SHP77 (cell line): Measurements from ENCODE around the gene JDP2.

Source experiments
- DNase-seq, 2 experiments: peaks; one replicate each; lab custom pipeline; 2025; lab: John Stamatoyannopoulos, UW

JDP2 gene

GRCh38 chr14:75437201-75438143, 9.7 kb downstream of the JDP2 start:
- no peak for DNase-seq

GRCh38 chr14:75438486-75439080, 10.8 kb downstream of the JDP2 start:
- DNase-seq, result no peak

GRCh38 chr14:75439989-75440388, 12.2 kb downstream of the JDP2 start:
- DNase-seq, result no peak

DNA sequence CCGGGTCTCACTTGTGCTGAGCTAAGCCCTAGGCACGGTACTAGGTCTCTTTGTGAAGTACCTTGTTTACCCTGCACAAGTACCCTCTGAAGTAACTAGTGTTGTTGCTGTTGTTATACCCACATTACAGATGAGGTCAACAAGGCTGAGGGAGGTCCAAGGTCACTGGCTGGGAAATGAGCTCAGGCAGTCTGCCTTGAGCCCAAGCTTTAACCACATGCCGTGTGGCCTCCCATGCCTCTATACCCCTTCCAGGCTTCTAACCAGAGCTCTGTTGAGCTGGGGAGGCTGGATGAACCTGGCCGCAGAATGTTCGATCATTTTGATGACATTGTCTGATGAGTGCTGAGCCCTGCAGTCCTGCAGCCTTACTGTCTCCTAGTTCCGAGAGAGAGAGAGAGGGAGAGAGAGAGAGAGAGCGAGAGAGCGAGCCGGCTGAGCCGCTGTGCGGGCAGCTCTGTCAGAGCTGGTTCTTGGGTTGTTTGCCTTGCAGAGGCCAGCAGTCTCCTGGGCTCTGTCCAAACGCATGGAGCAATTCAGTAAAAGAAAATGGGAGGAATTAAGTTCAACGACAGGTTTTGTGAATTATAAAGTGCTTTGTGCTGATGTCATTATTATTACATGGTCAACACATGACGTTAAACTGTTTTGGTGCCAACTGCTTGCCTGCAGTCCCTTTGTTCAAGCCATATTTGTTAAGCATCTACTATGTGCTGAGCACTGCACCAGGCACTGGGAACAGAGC, 13.1 kb downstream of the JDP2 start:
- DNase-seq, result no peak

- DNase-seq, result no peak
Observed at GRCh38 chr14:75441728-75442127, 13.9 kb downstream of the JDP2 start.

DNA sequence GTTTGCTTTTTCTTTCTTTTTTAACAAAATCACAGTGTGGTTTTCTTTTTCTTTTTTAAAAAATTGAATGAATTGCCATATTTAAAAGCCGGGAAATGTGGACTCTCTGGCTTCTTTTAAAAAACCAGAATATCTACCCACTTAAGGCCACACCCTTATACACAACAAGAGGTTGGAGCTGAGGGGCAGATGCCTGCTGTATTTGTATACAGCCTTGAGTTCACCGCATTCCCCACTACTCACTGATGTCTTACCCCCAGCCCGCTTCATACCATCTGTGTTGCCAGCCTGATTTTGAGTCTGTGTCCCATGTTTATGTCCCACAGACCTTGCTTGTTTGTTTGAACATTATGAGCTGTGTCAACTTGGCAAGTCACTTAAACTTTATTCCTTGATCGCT, 14.3 kb downstream of the JDP2 start:
- no peak for DNase-seq

DNA sequence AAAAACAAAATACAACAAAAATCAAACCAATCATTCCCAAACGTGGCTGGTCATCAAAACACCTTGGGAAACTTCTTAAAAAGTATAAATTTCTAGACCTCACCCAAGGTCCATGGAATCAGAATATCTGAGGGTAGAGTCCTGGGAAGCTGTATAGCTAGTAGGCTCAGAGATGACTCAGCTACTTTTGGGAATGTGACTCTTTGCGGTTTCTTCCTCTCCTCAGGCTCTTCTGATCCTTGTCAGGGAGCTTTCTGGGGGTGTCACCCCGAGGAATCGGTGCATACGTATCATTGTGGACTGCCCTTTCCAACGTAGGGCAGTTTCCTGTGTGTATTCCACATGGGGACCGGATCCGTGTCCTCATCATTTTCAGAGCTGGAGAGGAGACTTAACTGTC, 14.8 kb downstream of the JDP2 start:
- DNase-seq, result no peak

GRCh38 chr14:75443203-75443969, 15.6 kb downstream of the JDP2 start:
- DNase-seq, result no peak

- no peak for DNase-seq
Observed at GRCh38 chr14:75445236-75445635, 17.4 kb downstream of the JDP2 start.

DNA sequence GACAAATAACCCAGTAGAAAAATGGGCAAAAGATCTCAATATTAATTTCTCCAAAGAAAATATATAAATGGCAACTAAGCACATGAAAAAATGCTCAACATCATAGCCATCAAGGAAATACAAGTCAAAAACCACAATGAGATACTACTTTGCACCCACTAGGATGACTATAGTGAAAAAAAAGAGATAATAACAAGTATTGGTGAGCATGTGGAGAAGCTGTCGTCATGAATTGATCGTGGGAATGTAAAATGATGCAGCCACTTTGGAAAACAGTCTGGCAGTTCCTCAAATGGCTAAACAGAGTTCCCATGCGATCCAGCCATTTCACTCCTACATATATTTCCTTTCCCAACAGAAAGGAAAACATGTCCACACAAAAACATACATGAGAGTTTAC, 18.1 kb downstream of the JDP2 start:
- no peak for DNase-seq

GRCh38 chr14:75446447-75446846, 18.6 kb downstream of the JDP2 start:
- no peak for DNase-seq

- no peak for DNase-seq
Observed at GRCh38 chr14:75448209-75448608, 20.4 kb downstream of the JDP2 start.

GRCh38 chr14:75449036-75449435, 21.2 kb downstream of the JDP2 start:
- no peak for DNase-seq

DNA sequence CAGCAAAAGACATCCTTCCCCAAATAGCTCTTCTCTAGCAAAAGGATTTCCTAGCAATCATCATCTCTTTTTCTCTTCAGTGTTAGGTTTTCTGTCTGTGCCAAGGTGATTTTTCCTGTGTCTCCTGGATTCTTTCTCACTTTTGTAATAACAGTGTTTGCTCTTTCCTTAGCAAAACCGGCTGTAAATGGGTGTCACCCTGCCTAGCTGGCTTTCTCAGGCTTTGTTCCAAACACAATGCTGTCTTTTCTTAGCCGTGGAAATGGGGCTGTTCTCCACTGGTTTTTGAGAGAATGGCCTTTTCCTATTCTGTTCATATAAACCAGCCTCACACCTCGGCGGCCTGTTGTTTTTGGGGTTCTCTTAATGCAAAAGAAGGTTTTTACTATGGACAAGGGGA, 21.9 kb downstream of the JDP2 start:
- no peak for DNase-seq

DNA sequence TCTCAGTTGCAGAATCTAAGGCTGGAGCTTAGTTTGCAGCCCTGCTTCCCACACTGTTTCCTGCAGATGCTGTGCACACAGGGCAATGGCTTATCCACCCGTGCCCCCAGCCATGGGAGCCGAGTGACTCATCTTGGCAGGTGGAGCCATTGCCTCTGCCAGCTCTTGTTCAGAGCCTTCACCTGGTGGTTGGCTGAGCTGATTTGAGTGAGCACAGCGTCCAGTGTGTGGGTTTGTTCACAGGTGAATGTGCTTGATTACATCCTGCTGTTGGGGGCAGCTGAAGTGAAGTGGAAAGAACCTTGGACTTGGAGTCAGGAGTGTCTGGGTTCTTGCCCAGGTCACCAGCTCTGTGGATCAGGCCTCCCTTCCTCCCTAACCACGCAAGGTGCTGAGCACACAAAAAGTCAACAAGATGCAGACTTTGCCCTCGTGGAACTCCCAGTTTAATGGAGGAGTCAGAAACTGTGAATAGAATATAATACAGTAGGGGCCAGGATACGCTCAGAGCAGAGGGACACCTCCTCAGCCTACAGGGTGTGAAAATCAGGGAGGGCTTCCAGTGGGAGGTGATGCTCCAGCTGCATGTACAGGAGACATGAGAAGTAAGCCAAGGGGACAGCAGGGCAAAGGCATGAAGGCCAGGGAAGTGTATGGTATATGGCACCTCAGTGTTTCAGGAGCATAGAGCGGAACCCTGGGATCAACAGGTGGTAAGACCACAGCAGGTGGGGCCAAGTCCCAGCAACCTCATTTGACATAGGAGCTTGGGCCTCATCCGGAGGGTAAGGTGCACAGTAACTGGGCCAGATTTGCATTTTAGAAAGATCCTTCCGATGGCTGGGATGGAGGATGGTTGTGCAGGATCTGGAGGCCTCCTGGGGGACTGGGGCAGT, 22.8 kb downstream of the JDP2 start:
- peak in 1 of 2 experiments; percentile 43 for DNase-seq

GRCh38 chr14:75452324-75452723, 24.5 kb downstream of the JDP2 start:
- no peak for DNase-seq

DNA sequence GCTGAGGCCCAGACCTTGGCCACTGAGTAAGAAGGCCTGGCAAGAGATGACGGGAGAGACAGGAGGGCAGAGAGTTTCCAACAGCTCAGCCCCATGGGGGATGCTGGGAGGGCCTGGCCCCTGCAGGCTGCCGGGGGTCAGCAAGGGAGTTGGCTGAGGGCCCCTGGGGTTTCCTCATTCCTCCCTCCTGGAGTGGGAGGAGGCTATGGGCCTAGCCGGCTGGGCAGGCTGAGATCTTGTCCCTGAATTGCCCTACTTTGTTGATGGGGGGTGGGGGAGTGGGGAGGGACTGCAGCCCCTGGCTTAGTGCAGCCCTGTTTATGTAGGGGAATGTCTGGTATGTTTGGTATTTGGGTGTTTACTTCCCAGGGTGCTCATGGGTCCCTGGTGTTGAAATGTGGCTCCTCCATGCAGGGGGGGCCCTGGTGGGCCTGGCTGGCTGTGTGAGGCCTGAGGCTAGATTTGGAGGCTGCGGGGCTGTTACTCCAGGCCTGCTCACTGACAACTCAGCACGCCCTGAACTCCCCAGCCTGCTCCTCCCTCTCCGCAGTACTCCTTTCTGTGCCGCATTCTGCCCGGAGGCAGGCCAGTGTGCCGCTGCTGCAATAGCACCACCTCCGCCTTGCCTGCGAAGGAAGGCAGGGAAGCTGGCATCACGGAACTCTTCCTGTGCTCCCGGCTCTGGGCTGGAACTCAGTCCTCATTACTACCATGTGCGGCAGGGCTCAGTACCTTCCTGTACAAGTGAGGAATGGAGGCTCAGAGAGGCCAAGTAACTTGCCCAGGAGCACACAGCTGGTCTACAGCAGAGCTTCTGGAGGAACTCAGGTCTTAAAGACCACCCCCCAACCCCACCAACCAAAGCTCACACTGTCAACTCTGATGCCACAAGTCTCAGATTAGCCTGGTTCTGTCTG, 25.3 kb downstream of the JDP2 start:
- no peak for DNase-seq

DNA sequence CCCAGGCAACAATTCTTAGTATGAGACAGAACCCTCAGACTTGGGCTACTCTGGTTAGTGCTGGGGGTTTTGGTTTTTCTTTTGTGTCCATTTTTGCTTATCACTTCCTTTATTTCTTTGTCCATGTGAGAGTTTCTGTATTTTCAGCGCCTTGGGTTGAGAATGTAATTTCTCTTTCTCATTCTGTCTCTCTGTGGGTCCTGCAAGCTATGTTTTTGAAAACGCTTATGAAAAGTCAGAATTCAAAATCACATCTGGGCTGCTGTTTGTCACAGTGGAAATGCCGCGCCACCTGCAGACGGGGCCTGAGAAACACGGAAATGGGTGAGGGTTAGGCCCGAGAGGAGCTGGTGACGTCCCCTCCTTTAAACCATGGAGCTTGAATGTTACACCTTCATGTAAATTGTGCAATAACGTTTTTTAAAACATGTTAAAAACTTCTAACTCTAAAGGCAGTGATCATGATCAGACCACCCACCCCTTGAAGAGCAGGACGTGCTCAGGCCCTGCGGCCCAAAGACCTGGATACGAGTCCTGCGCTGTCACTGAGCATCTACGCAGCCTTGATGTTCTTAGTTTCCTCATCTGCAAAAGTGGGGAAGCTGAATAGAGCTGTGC, 26.1 kb downstream of the JDP2 start:
- DNase-seq, result no peak

- DNase-seq, result peak in 1 of 2 experiments; percentile 3
Observed at GRCh38 chr14:75454963-75455546, 27.2 kb downstream of the JDP2 start.
